Central memory CD8-positive, alpha-beta T cell (primary cell): ENCODE results near the gene NECTIN4.
"Not testable (repeated sequence)": the region's sequence is repeated elsewhere in the genome, so short reads cannot be mapped to it uniquely, and the experiment has no call there.

Experiments
- ATAC-seq: fragments of 150-1000 bp; cut with Tn5 transposase; replicated peaks from 2 replicates; pipeline ENCODE4 v1.10.0; 2022; ENCODE audit warnings: mild to moderate bottlenecking, moderate FRiP score, moderate number of reproducible peaks; ENCODE audit not compliant: poor library complexity, severe bottlenecking; ENCODE audit errors: extremely low read depth
- DNase-seq, 2 donors: peaks; one replicate each; pipeline ENCODE4 v3.0.0; 2021; ENCODE audit warnings: low spot score in 2 of 2
- H3K27ac Mint-ChIP-seq: one replicate; pipeline ENCODE4 v1.8.0; 2022; ENCODE audit warnings: low read depth, mild to moderate bottlenecking, moderate library complexity, mixed read lengths
- H3K27me3 Mint-ChIP-seq: one replicate; pipeline ENCODE4 v1.8.0; 2022; ENCODE audit warnings: mixed read lengths
- H3K36me3 Mint-ChIP-seq: one replicate; pipeline ENCODE4 v1.8.0; 2022; ENCODE audit warnings: mild to moderate bottlenecking, moderate library complexity, mixed read lengths; ENCODE audit not compliant: insufficient read depth
- H3K4me1 Mint-ChIP-seq: one replicate; pipeline ENCODE4 v1.8.0; 2022; ENCODE audit warnings: mixed read lengths
- H3K4me3 Mint-ChIP-seq: one replicate; pipeline ENCODE4 v1.8.0; 2022; ENCODE audit warnings: mild to moderate bottlenecking, moderate library complexity, mixed read lengths
- H3K9me3 Mint-ChIP-seq: one replicate; pipeline ENCODE4 v1.8.0; 2022; ENCODE audit warnings: mixed read lengths

NECTIN4 gene

DNA sequence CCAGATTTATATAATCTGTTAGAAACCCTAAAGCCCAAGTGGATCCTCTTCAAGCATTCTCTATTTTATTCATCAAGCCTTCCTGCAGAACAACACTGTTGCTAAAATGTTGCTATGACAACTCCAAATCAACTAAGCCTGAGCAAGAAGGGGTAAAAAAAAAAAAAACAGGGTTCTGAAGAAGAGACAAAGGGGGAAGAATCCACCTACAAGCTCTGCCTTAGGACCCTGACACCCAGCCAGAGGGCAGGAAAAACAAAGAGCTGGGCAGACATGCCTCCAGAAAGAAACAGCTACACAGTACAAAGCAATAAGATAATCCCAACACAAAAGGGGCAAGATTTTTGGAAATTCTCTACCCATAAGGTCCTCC, 44.8 kb downstream of the NECTIN4 start:
- Mint-ChIP-seq H3K4me1 (peaks cover 61% of the 10 kb centered on the region), H3K4me3 (peak overlapping the region; percentile 89), H3K9me3 (no peaks in the 10 kb centered on the region), H3K36me3 (peaks cover 47% of the 10 kb centered on the region), H3K27me3 (no peaks in the 10 kb centered on the region), H3K27ac (peak overlapping the region; percentile 96)
- peak; percentile 17 for ATAC-seq
- no peak for DNase-seq

DNA sequence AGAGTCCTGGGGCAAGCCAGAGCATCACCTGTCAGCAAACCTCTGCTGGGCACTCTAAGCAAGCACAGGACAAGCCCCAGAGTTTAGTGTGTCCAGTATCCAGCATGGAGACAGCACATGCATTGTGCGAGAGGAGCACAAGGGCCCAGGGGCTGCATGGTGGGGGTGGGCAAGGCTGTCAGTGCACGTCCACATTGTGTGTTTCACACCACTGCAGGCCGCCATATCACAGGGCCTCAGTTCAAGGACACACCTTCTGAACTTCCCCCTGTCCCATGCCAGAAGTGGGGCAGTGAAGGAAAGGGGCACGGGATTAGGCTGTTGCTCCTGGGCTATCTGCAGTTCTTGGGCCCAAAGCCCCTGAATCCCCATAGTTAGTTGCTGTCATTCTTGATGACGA, 49.8 kb downstream of the NECTIN4 start:
- Mint-ChIP-seq H3K9me3 (no peaks in the 10 kb centered on the region), H3K36me3 (peaks cover 32% of the 10 kb centered on the region), H3K27me3 (no peaks in the 10 kb centered on the region), H3K27ac (peak overlapping the region; percentile 87), H3K4me3 (peak overlapping the region; percentile 92), H3K4me1 (peaks cover 37% of the 10 kb centered on the region)
- no peak for DNase-seq
- ATAC-seq: no peak

DNA sequence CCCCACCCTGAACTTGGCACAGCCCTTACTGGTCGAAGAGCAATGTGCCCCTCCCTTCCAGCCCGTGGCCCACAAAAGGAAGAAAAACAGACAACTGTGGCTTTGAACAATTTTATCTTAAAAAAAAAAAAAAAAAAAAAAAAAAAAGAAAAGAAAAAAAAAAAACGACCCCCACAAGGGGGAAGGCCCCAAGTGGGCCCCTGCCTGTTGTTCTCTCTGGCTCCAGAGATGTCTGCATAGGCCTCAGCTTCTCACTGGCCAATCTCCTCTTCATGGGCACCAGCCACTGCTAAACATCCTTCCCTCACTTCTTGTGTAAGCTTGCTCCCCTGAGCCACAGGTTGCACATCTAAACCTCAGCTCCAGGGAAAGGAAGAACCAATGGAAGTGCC, 50.2 kb downstream of the NECTIN4 start:
- H3K27ac Mint-ChIP-seq: peak overlapping the region; percentile 87
- H3K4me3 Mint-ChIP-seq: peak overlapping the region; percentile 92
- no peak for ATAC-seq

DNA sequence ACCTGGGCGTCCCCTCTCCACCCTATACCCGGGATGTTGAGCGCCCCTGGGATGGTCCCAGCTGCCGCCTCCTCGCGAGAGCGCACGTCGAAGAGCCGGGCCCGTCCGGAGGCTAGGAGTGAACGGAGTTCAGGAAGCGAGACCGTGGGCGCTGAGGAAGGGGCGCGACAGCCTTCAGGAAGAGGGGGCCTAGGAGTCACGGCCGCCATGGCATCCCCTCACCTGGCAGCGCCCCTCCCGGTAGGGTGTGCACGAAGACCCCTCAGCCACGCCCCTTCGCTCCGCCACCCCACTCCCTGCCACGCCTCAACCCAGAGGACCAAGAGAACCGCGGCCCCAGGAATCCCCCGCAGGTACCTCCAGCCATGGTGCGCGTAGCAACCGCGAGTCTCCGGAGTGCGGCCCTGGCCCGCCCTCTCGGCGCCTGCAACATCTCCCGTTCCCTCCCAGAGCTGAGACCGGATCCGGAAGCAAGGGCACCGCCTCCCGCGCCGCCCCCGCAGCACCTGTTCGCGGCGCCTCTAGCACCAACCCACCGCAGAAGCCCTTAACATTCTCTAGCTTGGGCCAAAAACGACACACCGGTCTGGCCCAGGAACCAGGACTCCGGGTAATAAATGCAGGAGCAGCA, 50.7 kb downstream of the NECTIN4 start, which contains the start of gene TSTD1:
TSTD1 (minus strand) TSS at position 442 of the 631 bp plus-strand sequence; CDS start at position 367, 75 bp downstream.
- Mint-ChIP-seq H3K36me3 (peaks cover 30% of the 10 kb centered on the region), H3K9me3 (no peaks in the 10 kb centered on the region), H3K27me3 (no peaks in the 10 kb centered on the region), H3K4me1 (peaks cover 32% of the 10 kb centered on the region), H3K27ac (peak within 1 kb of the TSS; percentile 87), H3K4me3 (peak within 1 kb of the TSS; percentile 92)
- DNase-seq: peak; percentile 73 to 77
- ATAC-seq: peak; percentile 90

More for the DNA sequence above, 50.2 kb downstream of the NECTIN4 start:
- no peak for DNase-seq
- no peaks in the 10 kb centered on the region for H3K27me3 Mint-ChIP-seq
- peaks cover 33% of the 10 kb centered on the region for H3K4me1 Mint-ChIP-seq
- H3K36me3 Mint-ChIP-seq: peaks cover 30% of the 10 kb centered on the region
- H3K9me3 Mint-ChIP-seq: no peaks in the 10 kb centered on the region

DNA sequence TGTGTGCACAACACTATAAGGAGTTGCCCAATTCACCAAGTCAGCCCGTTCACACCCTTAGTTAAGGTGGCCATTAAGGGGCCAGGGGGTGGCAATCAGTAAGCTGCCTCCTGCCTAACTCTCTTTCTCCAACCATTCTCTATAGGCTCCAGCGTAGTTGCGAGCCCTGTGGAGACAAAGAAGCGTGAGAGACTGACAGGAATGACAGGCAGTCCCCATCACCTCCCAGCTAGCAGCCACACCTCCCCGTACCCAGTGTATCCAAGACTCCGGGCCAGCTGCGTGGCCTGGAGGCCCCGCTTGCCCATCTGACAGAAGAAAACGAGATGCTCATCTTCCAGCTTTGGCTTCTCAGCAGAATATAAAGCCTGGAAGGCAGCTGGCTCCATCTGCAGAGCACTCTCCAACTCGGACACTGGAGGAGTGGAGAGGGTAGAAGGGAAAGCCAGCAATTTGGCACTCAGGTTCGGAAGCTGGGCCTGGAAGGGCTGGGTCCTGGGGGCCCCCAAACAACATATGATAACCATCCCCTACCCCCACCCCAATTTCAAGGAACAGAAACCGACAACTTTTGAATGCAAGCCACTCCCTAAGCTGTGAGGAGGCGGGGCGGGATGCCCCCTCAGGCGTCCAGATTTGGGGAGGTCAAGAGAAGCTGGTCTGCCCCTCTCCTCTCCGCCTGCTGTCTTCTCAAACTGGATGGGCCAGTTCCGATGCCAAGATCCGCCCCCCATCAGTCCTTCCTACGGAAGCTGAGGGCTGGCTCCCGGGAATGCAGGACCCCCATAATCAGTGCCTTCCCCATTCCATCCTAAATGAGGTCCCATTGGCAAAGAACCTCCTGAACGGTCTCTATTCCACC, 51.5 kb downstream of the NECTIN4 start:
- Mint-ChIP-seq H3K27ac (peak overlapping the region; percentile 87), H3K4me3 (peak overlapping the region; percentile 92), H3K36me3 (peaks cover 30% of the 10 kb centered on the region), H3K9me3 (no peaks in the 10 kb centered on the region), H3K27me3 (no peaks in the 10 kb centered on the region), H3K4me1 (peaks cover 33% of the 10 kb centered on the region)
- DNase-seq (no peak), ATAC-seq (no peak)

DNA sequence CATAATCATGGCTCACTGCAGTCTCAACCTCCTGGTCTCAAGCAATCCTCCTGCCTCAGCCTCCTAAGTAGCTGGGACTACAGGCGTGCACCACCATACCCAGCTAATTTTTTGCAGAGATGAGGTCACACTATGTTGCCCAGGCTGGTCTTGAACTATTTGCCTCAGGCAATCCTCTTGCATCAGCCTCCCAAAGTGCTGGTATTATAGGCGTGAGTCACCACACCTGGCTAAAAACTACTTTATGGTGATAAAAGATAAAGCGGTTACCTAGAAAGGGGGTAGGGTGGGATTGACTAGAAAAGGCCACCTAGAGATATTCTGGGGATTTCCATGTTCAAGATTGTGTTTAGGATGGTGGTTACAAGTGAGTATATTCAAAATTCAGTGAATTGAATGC, 55.6 kb downstream of the NECTIN4 start:
- no peak for DNase-seq
- Mint-ChIP-seq H3K4me1 (peaks cover 14% of the 10 kb centered on the region), H3K4me3 (no peak overlapping the region), H3K27ac (no peak overlapping the region), H3K36me3 (peaks cover 5% of the 10 kb centered on the region), H3K9me3 (no peaks in the 10 kb centered on the region), H3K27me3 (no peaks in the 10 kb centered on the region)
- no peak for ATAC-seq

DNA sequence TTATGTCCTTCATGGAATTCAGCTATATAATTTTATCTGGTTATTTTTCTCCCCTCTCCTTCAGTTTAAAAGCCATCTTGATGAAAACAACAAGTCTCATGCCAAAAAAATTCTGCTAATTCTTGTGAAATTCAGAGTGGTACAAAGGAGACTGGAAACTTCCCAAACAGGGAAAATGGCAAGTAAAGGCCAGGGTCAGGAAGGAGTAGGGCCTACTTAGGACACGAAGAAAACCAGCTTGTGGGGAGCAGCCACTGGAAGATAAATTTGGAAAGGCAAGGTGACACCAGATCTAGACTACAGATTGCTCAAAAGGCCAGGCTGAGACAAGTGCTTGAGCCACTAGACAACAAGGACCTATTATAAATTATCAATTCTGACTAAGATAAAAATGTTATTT, 56.9 kb downstream of the NECTIN4 start:
- DNase-seq: no peak
- H3K27me3 Mint-ChIP-seq: no peaks in the 10 kb centered on the region
- ATAC-seq: no peak
- no peak overlapping the region for H3K27ac Mint-ChIP-seq
- H3K4me1 Mint-ChIP-seq: peaks cover 6% of the 10 kb centered on the region
- peaks cover 2% of the 10 kb centered on the region for H3K36me3 Mint-ChIP-seq
- H3K4me3 Mint-ChIP-seq: no peak overlapping the region
- H3K9me3 Mint-ChIP-seq: no peaks in the 10 kb centered on the region

DNA sequence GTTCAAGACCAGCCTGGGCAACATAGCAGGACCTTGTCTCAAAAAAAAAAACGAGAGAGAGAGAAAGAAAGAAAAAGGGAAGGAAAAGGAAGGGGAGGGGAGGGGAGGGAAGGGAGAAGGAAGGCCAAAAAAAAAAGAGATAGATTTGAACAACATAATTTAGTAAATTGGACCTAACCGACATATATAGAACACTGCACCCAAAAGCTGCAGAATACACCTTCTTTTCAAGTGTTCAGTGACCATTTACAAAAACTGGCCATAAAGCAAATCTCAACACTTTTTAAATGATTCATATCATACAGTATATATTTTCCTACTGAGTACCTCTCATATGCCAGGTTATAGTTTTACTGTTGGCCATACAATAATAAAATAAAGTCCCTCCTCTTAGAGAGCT, 57.5 kb downstream of the NECTIN4 start:
- Mint-ChIP-seq H3K9me3 (no peaks in the 10 kb centered on the region), H3K4me3 (no peak overlapping the region), H3K27me3 (no peaks in the 10 kb centered on the region), H3K27ac (no peak overlapping the region), H3K36me3 (peaks cover 2% of the 10 kb centered on the region), H3K4me1 (peaks cover 6% of the 10 kb centered on the region)
- ATAC-seq (no peak), DNase-seq (no peak)

DNA sequence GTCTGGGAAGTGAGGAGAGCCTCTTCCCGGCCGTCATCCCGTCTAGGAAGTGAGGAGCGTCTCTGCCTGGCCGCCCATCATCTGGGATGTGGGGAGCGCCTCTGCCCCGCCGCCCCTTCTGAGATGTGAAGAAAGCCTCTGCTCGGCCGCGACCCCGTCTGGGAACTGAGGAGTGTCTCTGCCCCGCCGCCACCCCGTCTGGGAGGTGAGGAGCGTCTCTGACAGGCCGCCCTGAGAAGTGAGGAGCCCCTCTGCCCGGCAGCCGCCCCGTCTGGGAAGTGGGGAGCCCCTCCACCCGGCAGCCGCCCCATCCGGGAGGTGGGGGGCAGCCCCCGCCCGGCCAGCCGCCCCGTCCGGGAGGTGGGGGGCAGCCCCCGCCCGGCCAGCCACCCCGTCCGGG, 59.9 kb downstream of the NECTIN4 start:
- H3K4me1 Mint-ChIP-seq, H3K4me3 Mint-ChIP-seq, H3K27ac Mint-ChIP-seq, H3K36me3 Mint-ChIP-seq, H3K27me3 Mint-ChIP-seq, H3K9me3 Mint-ChIP-seq, DNase-seq, ATAC-seq: not testable (repeated sequence)

DNA sequence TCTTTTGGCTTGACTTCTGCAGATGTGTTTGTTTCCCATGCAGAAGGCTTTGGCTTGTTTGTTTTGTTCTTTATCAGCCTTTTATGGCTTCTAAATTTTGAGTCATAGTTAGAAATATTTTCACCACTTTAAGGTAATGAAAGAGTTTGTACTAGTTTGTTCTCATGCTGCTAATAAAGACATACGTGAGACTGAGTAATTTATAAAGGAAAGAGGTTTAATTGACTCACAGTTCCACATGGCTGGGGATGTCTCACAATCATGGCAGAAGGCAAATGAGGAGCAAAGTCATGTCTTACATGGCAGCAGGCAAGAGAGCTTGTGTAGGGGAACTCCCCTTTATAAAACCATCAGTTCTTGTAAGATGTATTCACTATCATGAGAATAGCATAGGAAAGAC, 62.4 kb downstream of the NECTIN4 start:
- not testable (repeated sequence) for H3K27ac Mint-ChIP-seq, H3K4me3 Mint-ChIP-seq, ATAC-seq, DNase-seq, H3K36me3 Mint-ChIP-seq, H3K9me3 Mint-ChIP-seq, H3K4me1 Mint-ChIP-seq, H3K27me3 Mint-ChIP-seq

DNA sequence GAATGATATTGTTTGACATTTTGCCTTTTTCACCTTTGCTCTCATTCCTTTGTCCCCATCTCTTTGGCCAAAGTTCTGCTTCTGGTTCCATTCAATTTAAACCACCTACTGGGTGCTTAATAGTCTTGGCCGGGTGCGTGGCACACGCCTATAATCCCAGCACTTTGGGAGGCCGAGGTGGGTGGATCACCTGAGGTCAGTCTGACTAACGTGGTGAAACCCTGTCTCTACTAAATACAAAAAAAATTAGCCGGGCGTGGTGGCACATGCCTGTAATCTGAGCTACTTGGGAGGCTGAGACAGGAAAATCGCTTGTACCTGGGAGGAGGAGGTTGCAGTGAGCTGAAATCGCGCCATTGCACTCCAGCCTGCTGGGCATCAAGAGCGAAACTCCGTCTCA, 66.9 kb downstream of the NECTIN4 start:
- not testable (repeated sequence) for H3K27ac Mint-ChIP-seq

DNA sequence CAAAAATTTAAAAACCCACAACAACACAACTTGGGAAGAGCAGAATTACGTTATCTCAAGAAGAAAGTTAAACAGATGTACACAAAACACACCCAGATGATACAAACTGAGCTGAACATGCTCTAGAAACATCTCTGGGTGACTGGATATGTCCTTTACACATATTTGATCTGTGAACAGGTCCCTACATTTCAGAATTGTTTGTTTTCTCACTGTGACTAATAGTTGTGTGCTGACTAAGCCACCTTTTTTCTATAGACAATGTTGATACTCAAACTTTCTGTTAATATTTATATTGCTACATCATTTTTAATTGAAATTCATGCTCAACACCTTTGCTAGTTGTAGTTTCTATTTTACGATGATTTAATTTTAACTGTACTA, 67.4 kb downstream of the NECTIN4 start:
- Mint-ChIP-seq H3K27ac (no peak overlapping the region), H3K27me3 (no peaks in the 10 kb centered on the region), H3K9me3 (no peaks in the 10 kb centered on the region), H3K36me3 (peaks cover 1% of the 10 kb centered on the region), H3K4me1 (peaks cover 43% of the 10 kb centered on the region), H3K4me3 (peak overlapping the region; percentile 91)
- DNase-seq: no peak
- no peak for ATAC-seq

More for the DNA sequence above, 66.9 kb downstream of the NECTIN4 start:
- Mint-ChIP-seq H3K4me1 (peaks cover 43% of the 10 kb centered on the region), H3K4me3 (peak overlapping the region; percentile 91)
- DNase-seq, H3K27me3 Mint-ChIP-seq, H3K9me3 Mint-ChIP-seq, ATAC-seq, H3K36me3 Mint-ChIP-seq: not testable (repeated sequence)
